ENCODE measurements around the gene FBXO4. TPM values are rescaled to one million over a fixed set of nuclear protein-coding genes. Genes with fewer than 3 reads are reported as not detected.
A peak's percentile ranks its signal among the peaks of the same experiment; 100 is the strongest.

The FBXO4 gene, protein sequence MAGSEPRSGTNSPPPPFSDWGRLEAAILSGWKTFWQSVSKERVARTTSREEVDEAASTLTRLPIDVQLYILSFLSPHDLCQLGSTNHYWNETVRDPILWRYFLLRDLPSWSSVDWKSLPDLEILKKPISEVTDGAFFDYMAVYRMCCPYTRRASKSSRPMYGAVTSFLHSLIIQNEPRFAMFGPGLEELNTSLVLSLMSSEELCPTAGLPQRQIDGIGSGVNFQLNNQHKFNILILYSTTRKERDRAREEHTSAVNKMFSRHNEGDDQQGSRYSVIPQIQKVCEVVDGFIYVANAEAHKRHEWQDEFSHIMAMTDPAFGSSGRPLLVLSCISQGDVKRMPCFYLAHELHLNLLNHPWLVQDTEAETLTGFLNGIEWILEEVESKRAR
- 0.63 TPM for polyA plus RNA-seq (2013, experiment 1 of 2)
- polyA plus RNA-seq (2013, experiment 2 of 2), result 0.85 TPM

DNA sequence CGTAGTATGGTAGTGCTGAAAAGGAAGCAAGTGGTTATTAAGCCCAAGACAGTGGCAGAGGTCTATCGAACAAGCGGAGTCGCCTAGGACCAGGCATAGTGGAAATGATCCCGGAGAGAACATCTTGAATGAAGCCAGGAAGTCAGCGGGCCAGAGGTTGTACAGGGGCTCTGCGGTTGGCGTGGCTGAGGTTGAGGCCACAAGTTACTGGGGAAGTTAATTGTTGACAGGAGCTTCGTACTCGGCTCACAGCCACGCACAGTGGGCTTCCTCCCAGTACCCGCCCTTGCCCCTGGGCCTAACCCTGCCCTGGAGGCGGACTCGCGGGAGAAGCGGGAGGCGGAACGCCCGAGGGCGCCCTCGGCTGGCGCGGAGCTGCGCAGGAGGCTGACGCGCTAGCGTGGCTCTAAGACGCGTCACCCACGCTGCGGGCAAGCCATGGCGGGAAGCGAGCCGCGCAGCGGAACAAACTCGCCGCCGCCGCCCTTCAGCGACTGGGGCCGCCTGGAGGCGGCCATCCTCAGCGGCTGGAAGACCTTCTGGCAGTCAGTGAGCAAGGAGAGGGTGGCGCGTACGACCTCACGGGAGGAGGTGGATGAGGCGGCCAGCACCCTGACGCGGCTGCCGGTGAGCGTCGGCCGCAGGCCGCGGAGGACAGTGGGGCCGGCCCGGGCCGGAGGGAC, at the start of gene FBXO4:
Gene FBXO4, plus strand, starts transcription at position 410 of the 683 bp plus-strand sequence. Its CDS starts 29 bp downstream, at position 439.
- Histone ChIP-seq H3K4me3 (ENCODE audit: low read length) (peak within 1 kb of the TSS; percentile 41), H3K36me3 (ENCODE audit: control insufficient read depth, insufficient read depth, low read length) (no peaks in the 10 kb centered on the region), H3K4me1 (ENCODE audit: control insufficient read depth, low read depth, low read length) (peaks cover 1% of the 10 kb centered on the region), H3K4ac (ENCODE audit: low read depth, low read length) (no peak within 1 kb of the TSS), H2BK15ac (replicated peaks; ENCODE audit: low read depth) (no peak within 1 kb of the TSS), H2BK5ac (ENCODE audit: low read length) (no peak within 1 kb of the TSS), H3K27me3 (ENCODE audit: insufficient read depth, low read length, poor library complexity) (no peaks in the 10 kb centered on the region), H3K79me1 (ENCODE audit: low read length) (no peaks in the 10 kb centered on the region), H2AK5ac (ENCODE audit: low read length) (no peak within 1 kb of the TSS), H3K27ac (ENCODE audit: low read depth, low read length) (no peak within 1 kb of the TSS), H3K4me2 (ENCODE audit: low read length) (peak within 1 kb of the TSS; percentile 27), H3K79me2 (ENCODE audit: control insufficient read depth, insufficient read depth, low read length) (no peaks in the 10 kb centered on the region), H3K56ac (ENCODE audit: low read length) (peak within 1 kb of the TSS; percentile 84), H4K8ac (ENCODE audit: low read depth, low read length) (peak within 1 kb of the TSS; percentile 96), H3K23ac (ENCODE audit: low read length) (no peak within 1 kb of the TSS), H4K5ac (ENCODE audit: low read length) (no peak within 1 kb of the TSS), H3K9ac (ENCODE audit: low read length) (peak within 1 kb of the TSS; percentile 50), H3K18ac (ENCODE audit: low read length) (peak within 1 kb of the TSS; percentile 10), H2BK120ac (ENCODE audit: low read depth, low read length) (no peak within 1 kb of the TSS)
- no CpG with 5 or more reads among the region's 60 CpGs for WGBS (ENCODE audit: extremely low coverage, insufficient coverage, low lambda C conversion rate)
- DNase-seq, result peak; percentile 61

DNA sequence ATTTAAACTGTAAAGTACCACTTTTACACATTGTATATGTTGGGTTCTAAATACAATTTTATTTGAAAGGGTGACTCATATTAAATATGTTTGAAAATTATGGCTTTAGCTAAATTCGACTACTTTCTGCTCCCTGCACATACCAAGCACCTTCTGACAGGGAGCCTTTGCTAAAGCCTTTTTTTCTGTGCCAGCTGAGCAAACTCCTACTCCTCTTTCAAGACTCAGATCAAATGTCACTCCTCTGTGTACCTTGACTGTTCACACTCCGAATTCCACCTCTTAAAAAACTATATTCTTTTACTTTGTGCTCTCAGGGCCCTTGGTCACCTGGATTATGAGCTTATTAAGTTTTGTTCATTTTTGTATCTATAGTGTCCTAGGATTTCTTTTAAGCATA, 48.4 kb upstream of the FBXO4 start:
- Histone ChIP-seq H4K8ac (ENCODE audit: low read depth, low read length) (no peak overlapping the region), H3K4me3 (ENCODE audit: low read length) (no peak overlapping the region), H3K36me3 (ENCODE audit: control insufficient read depth, insufficient read depth, low read length) (no peaks in the 10 kb centered on the region), H3K4me1 (ENCODE audit: control insufficient read depth, low read depth, low read length) (no peaks in the 10 kb centered on the region), H2BK120ac (ENCODE audit: low read depth, low read length) (no peak overlapping the region), H2AK5ac (ENCODE audit: low read length) (no peak overlapping the region), H3K4me2 (ENCODE audit: low read length) (no peak overlapping the region), H3K4ac (ENCODE audit: low read depth, low read length) (no peak overlapping the region), H3K79me2 (ENCODE audit: control insufficient read depth, insufficient read depth, low read length) (no peaks in the 10 kb centered on the region), H3K27me3 (ENCODE audit: insufficient read depth, low read length, poor library complexity) (no peaks in the 10 kb centered on the region), H4K5ac (ENCODE audit: low read length) (no peak overlapping the region), H3K9ac (ENCODE audit: low read length) (no peak overlapping the region), H3K18ac (ENCODE audit: low read length) (no peak overlapping the region), H2BK15ac (replicated peaks; ENCODE audit: low read depth) (no peak overlapping the region), H2BK5ac (ENCODE audit: low read length) (no peak overlapping the region), H3K79me1 (ENCODE audit: low read length) (no peaks in the 10 kb centered on the region), H3K23ac (ENCODE audit: low read length) (no peak overlapping the region), H3K56ac (ENCODE audit: low read length) (no peak overlapping the region), H3K27ac (ENCODE audit: low read depth, low read length) (no peak overlapping the region)
- no peak for DNase-seq
- no CpG with 5 or more reads among the region's 2 CpGs for WGBS (ENCODE audit: extremely low coverage, insufficient coverage, low lambda C conversion rate)

DNA sequence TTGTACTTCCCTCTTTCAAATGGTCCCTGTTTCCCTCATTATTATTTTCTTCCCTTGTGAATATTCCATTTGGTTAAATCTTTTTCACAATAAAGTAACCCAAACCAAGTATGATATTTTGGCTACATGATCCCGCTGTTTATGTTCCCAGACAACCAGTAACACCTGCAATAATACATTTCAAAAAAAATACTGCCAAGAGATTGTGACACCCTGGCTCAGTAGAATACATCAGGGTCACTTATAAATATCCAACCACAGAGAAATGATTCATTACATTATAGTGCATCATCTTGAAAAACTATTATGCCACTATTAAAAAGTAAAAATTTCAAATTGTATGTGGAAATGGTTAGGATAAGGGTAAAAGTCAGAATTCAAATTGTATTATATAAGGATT, 47.7 kb upstream of the FBXO4 start:
- Histone ChIP-seq H4K8ac (ENCODE audit: low read depth, low read length) (no peak overlapping the region), H2AK5ac (ENCODE audit: low read length) (no peak overlapping the region), H3K4me3 (ENCODE audit: low read length) (no peak overlapping the region), H3K4ac (ENCODE audit: low read depth, low read length) (no peak overlapping the region), H4K5ac (ENCODE audit: low read length) (no peak overlapping the region), H2BK15ac (replicated peaks; ENCODE audit: low read depth) (no peak overlapping the region), H3K56ac (ENCODE audit: low read length) (no peak overlapping the region), H3K18ac (ENCODE audit: low read length) (no peak overlapping the region), H3K79me1 (ENCODE audit: low read length) (no peaks in the 10 kb centered on the region), H2BK5ac (ENCODE audit: low read length) (no peak overlapping the region), H3K4me2 (ENCODE audit: low read length) (no peak overlapping the region), H2BK120ac (ENCODE audit: low read depth, low read length) (no peak overlapping the region), H3K27me3 (ENCODE audit: insufficient read depth, low read length, poor library complexity) (no peaks in the 10 kb centered on the region), H3K79me2 (ENCODE audit: control insufficient read depth, insufficient read depth, low read length) (no peaks in the 10 kb centered on the region), H3K23ac (ENCODE audit: low read length) (no peak overlapping the region), H3K27ac (ENCODE audit: low read depth, low read length) (no peak overlapping the region), H3K9ac (ENCODE audit: low read length) (no peak overlapping the region), H3K36me3 (ENCODE audit: control insufficient read depth, insufficient read depth, low read length) (no peaks in the 10 kb centered on the region), H3K4me1 (ENCODE audit: control insufficient read depth, low read depth, low read length) (no peaks in the 10 kb centered on the region)
- DNase-seq, result no peak
- WGBS (ENCODE audit: extremely low coverage, insufficient coverage, low lambda C conversion rate), result no CpG with 5 or more reads among the region's 1 CpG

DNA sequence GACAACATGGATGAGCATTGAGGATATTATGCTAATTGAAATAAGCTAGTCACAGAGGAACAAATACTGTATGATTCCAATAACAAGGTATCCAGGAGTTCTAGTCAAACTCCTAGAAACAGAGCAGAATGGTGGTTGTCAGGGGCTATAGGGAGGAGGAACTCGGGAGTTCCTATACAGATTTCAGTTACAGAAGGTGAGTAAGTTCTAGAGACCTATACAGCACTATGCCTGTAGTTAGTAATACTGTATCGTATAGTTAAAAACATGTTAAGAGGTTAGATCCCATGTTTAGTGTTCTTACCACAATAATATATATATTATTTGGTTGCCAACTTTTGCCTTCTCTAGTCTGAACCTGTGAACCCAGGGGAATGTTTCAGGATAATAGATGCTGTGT, 46.9 kb upstream of the FBXO4 start:
- no peaks in the 10 kb centered on the region for H3K79me1 ChIP-seq (ENCODE audit: low read length)
- no peak overlapping the region for H2BK5ac ChIP-seq (ENCODE audit: low read length)
- H4K8ac ChIP-seq (ENCODE audit: low read depth, low read length), result no peak overlapping the region
- no peak overlapping the region for H2BK120ac ChIP-seq (ENCODE audit: low read depth, low read length)
- no peak overlapping the region for H3K9ac ChIP-seq (ENCODE audit: low read length)
- no peaks in the 10 kb centered on the region for H3K27me3 ChIP-seq (ENCODE audit: insufficient read depth, low read length, poor library complexity)
- no peaks in the 10 kb centered on the region for H3K36me3 ChIP-seq (ENCODE audit: control insufficient read depth, insufficient read depth, low read length)
- H2AK5ac ChIP-seq (ENCODE audit: low read length), result no peak overlapping the region
- no peaks in the 10 kb centered on the region for H3K4me1 ChIP-seq (ENCODE audit: control insufficient read depth, low read depth, low read length)
- H4K5ac ChIP-seq (ENCODE audit: low read length), result no peak overlapping the region
- H3K18ac ChIP-seq (ENCODE audit: low read length), result no peak overlapping the region
- DNase-seq, result no peak
- H2BK15ac ChIP-seq (replicated peaks; ENCODE audit: low read depth), result no peak overlapping the region
- H3K56ac ChIP-seq (ENCODE audit: low read length), result no peak overlapping the region
- no peak overlapping the region for H3K4me2 ChIP-seq (ENCODE audit: low read length)
- H3K4ac ChIP-seq (ENCODE audit: low read depth, low read length), result no peak overlapping the region
- no peak overlapping the region for H3K27ac ChIP-seq (ENCODE audit: low read depth, low read length)
- WGBS (ENCODE audit: extremely low coverage, insufficient coverage, low lambda C conversion rate), result no CpG with 5 or more reads among the region's 2 CpGs
- H3K4me3 ChIP-seq (ENCODE audit: low read length), result no peak overlapping the region
- no peak overlapping the region for H3K23ac ChIP-seq (ENCODE audit: low read length)
- H3K79me2 ChIP-seq (ENCODE audit: control insufficient read depth, insufficient read depth, low read length), result no peaks in the 10 kb centered on the region

DNA sequence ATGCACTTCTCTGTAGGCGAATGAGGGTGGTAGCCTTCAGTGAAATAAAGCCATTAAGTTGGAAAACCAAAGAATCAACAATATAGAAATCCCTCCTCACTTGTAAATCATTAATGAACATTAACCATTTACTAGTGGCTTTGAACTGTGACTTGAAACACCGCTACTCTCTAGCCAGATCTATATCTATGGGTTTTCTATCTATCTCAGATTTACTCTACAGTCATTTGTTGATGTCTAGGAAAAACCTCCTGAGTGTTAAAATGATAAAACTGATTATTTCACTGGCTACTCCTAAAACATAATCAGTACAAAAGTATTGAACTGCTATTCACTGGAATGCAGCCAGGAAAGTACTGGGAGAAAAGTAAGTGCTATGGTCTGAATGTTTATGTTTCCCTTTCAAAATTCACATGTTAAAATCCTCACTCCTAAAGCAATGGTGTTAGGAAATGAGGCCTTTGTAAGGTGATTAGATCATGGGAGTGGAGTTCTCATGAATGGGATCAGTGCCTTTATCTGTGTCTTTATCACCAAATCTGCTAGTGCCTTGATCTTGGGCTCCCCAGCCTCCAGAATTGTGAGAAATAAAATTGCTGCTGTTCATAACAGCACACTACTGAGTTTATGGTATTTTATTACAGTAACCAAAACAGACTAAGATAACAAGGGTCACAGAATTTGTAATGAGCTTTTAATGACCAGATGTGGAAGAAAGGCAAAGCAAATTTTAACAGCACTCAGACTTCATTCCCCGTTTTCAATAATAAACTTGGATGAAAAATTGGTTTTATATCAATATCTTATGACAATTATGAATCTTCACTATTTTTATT, 46.2 kb upstream of the FBXO4 start:
- H4K8ac ChIP-seq (ENCODE audit: low read depth, low read length), result no peak overlapping the region
- no CpG with 5 or more reads among the region's 3 CpGs for WGBS (ENCODE audit: extremely low coverage, insufficient coverage, low lambda C conversion rate)
- H2BK120ac ChIP-seq (ENCODE audit: low read depth, low read length), result no peak overlapping the region
- H3K18ac ChIP-seq (ENCODE audit: low read length), result no peak overlapping the region
- no peak overlapping the region for H2BK5ac ChIP-seq (ENCODE audit: low read length)
- no peak overlapping the region for H2BK15ac ChIP-seq (replicated peaks; ENCODE audit: low read depth)
- H4K5ac ChIP-seq (ENCODE audit: low read length), result no peak overlapping the region
- no peak overlapping the region for H3K56ac ChIP-seq (ENCODE audit: low read length)
- H3K79me1 ChIP-seq (ENCODE audit: low read length), result no peaks in the 10 kb centered on the region
- no peaks in the 10 kb centered on the region for H3K79me2 ChIP-seq (ENCODE audit: control insufficient read depth, insufficient read depth, low read length)
- no peak overlapping the region for H3K4me2 ChIP-seq (ENCODE audit: low read length)
- no peak overlapping the region for H3K9ac ChIP-seq (ENCODE audit: low read length)
- no peak overlapping the region for H3K23ac ChIP-seq (ENCODE audit: low read length)
- no peak overlapping the region for H2AK5ac ChIP-seq (ENCODE audit: low read length)
- H3K36me3 ChIP-seq (ENCODE audit: control insufficient read depth, insufficient read depth, low read length), result no peaks in the 10 kb centered on the region
- no peaks in the 10 kb centered on the region for H3K27me3 ChIP-seq (ENCODE audit: insufficient read depth, low read length, poor library complexity)
- H3K4ac ChIP-seq (ENCODE audit: low read depth, low read length), result no peak overlapping the region
- no peak overlapping the region for H3K4me3 ChIP-seq (ENCODE audit: low read length)
- H3K4me1 ChIP-seq (ENCODE audit: control insufficient read depth, low read depth, low read length), result no peaks in the 10 kb centered on the region
- peak; percentile 59 for DNase-seq
- no peak overlapping the region for H3K27ac ChIP-seq (ENCODE audit: low read depth, low read length)
